Parathyroid adenoma (tissue), 2 donors: ENCODE results near the gene APBA2.
"Not testable (repeated sequence)": the region's sequence is repeated elsewhere in the genome, so short reads cannot be mapped to it uniquely, and the experiment has no call there.

Source experiments
- H2AFZ ChIP-seq: fragments of 300-600 bp; sonication (generic); one replicate; pipeline ENCODE4 v1.7.0; 2017; ENCODE audit warnings: antibody characterized with exemption, mild to moderate bottlenecking
- H3K27ac ChIP-seq: fragments of 300-600 bp; sonication (generic); one replicate; pipeline ENCODE4 v1.7.0; 2017
- H3K27me3 ChIP-seq: fragments of 300-600 bp; sonication (generic); one replicate; pipeline ENCODE4 v1.7.0; 2017; ENCODE audit warnings: low read length; ENCODE audit not compliant: control insufficient read depth, insufficient read depth
- H3K36me3 ChIP-seq: fragments of 300-600 bp; sonication (generic); one replicate; pipeline ENCODE4 v1.7.0; 2017; ENCODE audit warnings: low read length; ENCODE audit not compliant: control insufficient read depth, insufficient read depth
- H3K4me1 ChIP-seq: fragments of 300-600 bp; sonication (generic); one replicate; pipeline ENCODE4 v1.7.0; 2017; ENCODE audit warnings: control low read depth
- H3K4me2 ChIP-seq: fragments of 300-600 bp; sonication (generic); one replicate; pipeline ENCODE4 v1.7.0; 2017; ENCODE audit warnings: low read length
- H3K4me3 ChIP-seq: fragments of 300-600 bp; sonication (generic); one replicate; pipeline ENCODE4 v1.7.0; 2017; ENCODE audit warnings: low read depth, low read length
- H3K79me2 ChIP-seq: fragments of 300-600 bp; sonication (generic); one replicate; pipeline ENCODE4 v1.7.0; 2017; ENCODE audit warnings: control low read depth
- H3K9ac ChIP-seq: fragments of 300-600 bp; sonication (generic); one replicate; pipeline ENCODE4 v1.7.0; 2017; ENCODE audit warnings: mild to moderate bottlenecking
- H3K9me3 ChIP-seq: fragments of 300-600 bp; sonication (generic); one replicate; pipeline ENCODE4 v1.7.0; 2017; ENCODE audit warnings: low read length; ENCODE audit not compliant: control insufficient read depth
- CTCF ChIP-seq: fragments of 300-600 bp; sonication (generic); IDR thresholded peaks from one replicate; pipeline ENCODE4 v1.7.0; 2017; ENCODE audit warnings: antibody characterized with exemption, mild to moderate bottlenecking
- donor health status: primary hyperparathyroidism.

APBA2 gene

GRCh38 chr15:29018995-29019976 lies 133.5 kb downstream of the APBA2 start:
- Histone ChIP-seq H3K9ac (no peak overlapping the region), H3K27ac (no peak overlapping the region), H3K36me3 (no peaks in the 10 kb centered on the region), H3K79me2 (no peaks in the 10 kb centered on the region), H3K4me1 (no peaks in the 10 kb centered on the region), H3K4me3 (no peak overlapping the region), H2AFZ (no peak overlapping the region), H3K27me3 (no peaks in the 10 kb centered on the region), H3K4me2 (no peak overlapping the region), H3K9me3 (no peaks in the 10 kb centered on the region)
- no peak for TF ChIP-seq CTCF

DNA sequence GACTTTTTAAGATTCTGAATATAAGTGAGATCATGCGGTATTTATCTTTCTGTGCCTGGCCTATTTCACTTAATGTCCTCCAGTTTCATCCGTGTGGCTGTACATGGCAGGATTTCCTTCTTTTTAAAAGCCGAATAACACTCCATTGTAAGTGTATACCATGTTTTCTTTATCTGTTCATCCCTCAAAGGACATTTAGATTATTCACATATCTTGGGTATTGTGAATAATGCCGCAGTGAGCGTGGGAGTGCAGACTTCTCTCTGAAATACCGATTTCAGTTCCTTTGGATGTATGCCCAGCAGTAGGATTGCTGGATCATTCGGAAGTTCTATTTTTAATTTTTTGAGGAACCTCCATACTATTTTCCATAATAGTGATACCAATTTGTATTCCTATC lies 136.1 kb downstream of the APBA2 start:
- TF ChIP-seq CTCF = no peak
- no peak overlapping the region for H3K4me2 ChIP-seq
- H3K79me2 ChIP-seq = no peaks in the 10 kb centered on the region
- no peak overlapping the region for H3K4me3 ChIP-seq
- no peaks in the 10 kb centered on the region for H3K27me3 ChIP-seq
- H3K9me3 ChIP-seq = no peaks in the 10 kb centered on the region
- no peak overlapping the region for H3K27ac ChIP-seq
- no peak overlapping the region for H2AFZ ChIP-seq
- no peaks in the 10 kb centered on the region for H3K36me3 ChIP-seq
- H3K4me1 ChIP-seq = no peaks in the 10 kb centered on the region
- no peak overlapping the region for H3K9ac ChIP-seq

- no peaks in the 10 kb centered on the region for H3K27me3 ChIP-seq
- H3K27ac ChIP-seq = no peak overlapping the region
- TF ChIP-seq CTCF = no peak
- H3K4me1 ChIP-seq = no peaks in the 10 kb centered on the region
- H3K4me3 ChIP-seq = no peak overlapping the region
- H2AFZ ChIP-seq = no peak overlapping the region
- no peak overlapping the region for H3K9ac ChIP-seq
- no peaks in the 10 kb centered on the region for H3K36me3 ChIP-seq
- no peaks in the 10 kb centered on the region for H3K9me3 ChIP-seq
- no peaks in the 10 kb centered on the region for H3K79me2 ChIP-seq
- no peak overlapping the region for H3K4me2 ChIP-seq
Measured at GRCh38 chr15:29024662-29025061, 138.9 kb downstream of the APBA2 start.

DNA sequence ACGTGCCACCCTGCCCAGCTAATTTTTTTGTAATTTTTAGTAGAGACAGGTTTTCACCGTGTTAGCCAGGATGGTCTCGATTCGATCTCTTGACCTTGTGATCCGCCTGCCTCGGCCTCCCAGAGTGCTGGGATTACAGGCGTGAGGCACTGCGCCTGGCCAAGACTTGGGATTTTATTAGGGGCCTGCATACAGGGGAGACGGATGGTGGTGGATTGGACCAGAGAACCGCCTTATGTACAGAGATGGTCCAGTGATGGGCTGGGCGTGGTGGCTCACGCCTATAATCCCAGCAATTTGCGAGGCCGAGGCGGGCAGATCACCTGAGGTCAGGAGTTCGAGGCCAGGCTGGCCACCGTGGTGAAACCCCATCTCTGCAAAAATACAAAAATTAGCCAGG lies 139.6 kb downstream of the APBA2 start:
- not testable (repeated sequence) for H3K4me3 ChIP-seq, H3K9me3 ChIP-seq, H3K4me2 ChIP-seq, H2AFZ ChIP-seq, H3K27ac ChIP-seq, H3K9ac ChIP-seq, H3K79me2 ChIP-seq, H3K36me3 ChIP-seq, H3K4me1 ChIP-seq, H3K27me3 ChIP-seq

GRCh38 chr15:29028158-29028557 lies 142.4 kb downstream of the APBA2 start:
- H3K9ac ChIP-seq, H3K9me3 ChIP-seq, H3K27me3 ChIP-seq, H3K4me1 ChIP-seq, H3K36me3 ChIP-seq, H3K27ac ChIP-seq, H3K4me2 ChIP-seq, H3K79me2 ChIP-seq, H2AFZ ChIP-seq, H3K4me3 ChIP-seq: not testable (repeated sequence)
